ENCODE measurements around the gene CCT6A.
"Not testable (repeated sequence)": the region's sequence is repeated elsewhere in the genome, so short reads cannot be mapped to it uniquely, and the experiment has no call there.

CCT6A gene

DNA sequence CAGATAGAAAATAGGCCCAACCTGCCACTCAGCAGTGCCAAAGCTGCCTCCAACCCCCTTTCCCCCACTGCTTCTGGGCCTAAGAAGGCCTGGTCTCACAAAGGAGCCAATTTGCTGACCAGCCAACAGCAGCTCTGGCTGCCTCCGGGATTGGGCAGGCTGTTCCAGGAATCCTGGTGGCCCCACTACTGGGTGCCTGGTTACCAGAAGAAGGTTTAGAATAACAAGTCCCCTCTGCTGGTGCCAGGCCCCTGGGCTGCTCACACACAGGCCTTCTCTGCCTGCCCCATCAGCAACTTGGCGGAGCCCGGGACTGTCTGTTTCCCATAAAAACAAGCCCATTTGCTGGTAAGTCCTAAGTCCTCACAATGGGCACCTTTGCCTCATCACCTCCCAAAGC is 40.0 kb downstream of the CCT6A start:
- no peak overlapping the region for H3K9ac ChIP-seq (ENCODE audit: low read length)
- H3K27ac ChIP-seq (ENCODE audit: low read depth, low read length): peak overlapping the region; percentile 96
- H3K36me3 ChIP-seq (ENCODE audit: control insufficient read depth, insufficient read depth, low read length): peaks cover 3% of the 10 kb centered on the region
- peaks cover 13% of the 10 kb centered on the region for H3K4me1 ChIP-seq (ENCODE audit: control insufficient read depth, insufficient read depth, low read length)
- no peaks in the 10 kb centered on the region for H3K27me3 ChIP-seq (ENCODE audit: control insufficient read depth, insufficient read depth, low read length)
- H3K4me3 ChIP-seq (ENCODE audit: low read length): peak overlapping the region; percentile 27

DNA sequence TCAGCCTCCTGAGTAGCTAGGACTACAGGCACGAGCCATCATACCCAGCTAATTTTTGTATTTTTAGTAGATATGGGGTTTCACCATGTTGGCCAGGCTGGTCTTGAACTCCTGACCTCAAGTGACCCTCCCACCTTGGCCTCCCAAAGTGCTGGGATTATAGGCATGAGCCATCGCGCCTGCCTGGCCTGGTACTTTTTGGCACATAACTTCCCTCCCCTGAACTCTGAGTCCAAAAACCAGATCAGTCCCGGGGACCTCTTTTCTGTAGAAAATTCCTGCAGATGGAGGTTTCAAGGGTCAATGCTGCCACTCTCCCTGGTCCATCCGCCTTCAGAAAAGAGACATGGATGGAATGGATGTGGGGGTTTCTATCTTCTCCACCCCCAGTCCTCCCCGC is 40.8 kb downstream of the CCT6A start:
- Histone ChIP-seq H3K27ac (ENCODE audit: low read depth, low read length) (peak overlapping the region; percentile 96), H3K4me3 (ENCODE audit: low read length) (peak overlapping the region; percentile 44), H3K4me1 (ENCODE audit: control insufficient read depth, insufficient read depth, low read length) (peaks cover 13% of the 10 kb centered on the region)
- not testable (repeated sequence) for H3K27me3 ChIP-seq (ENCODE audit: control insufficient read depth, insufficient read depth, low read length); H3K9ac ChIP-seq (ENCODE audit: low read length); H3K36me3 ChIP-seq (ENCODE audit: control insufficient read depth, insufficient read depth, low read length)

- Histone ChIP-seq H3K36me3 (ENCODE audit: control insufficient read depth, insufficient read depth, low read length) (no peaks in the 10 kb centered on the region), H3K27ac (ENCODE audit: low read depth, low read length) (peak within 1 kb of the TSS; percentile 96), H3K4me3 (ENCODE audit: low read length) (peak within 1 kb of the TSS; percentile 44), H3K27me3 (ENCODE audit: control insufficient read depth, insufficient read depth, low read length) (no peaks in the 10 kb centered on the region), H3K4me1 (ENCODE audit: control insufficient read depth, insufficient read depth, low read length) (peaks cover 13% of the 10 kb centered on the region), H3K9ac (ENCODE audit: low read length) (no peak within 1 kb of the TSS)
Observed at GRCh38 chr7:56092789-56093531, 41.4 kb downstream of the CCT6A start, which contains the start of gene PHKG1. PHKG1 (minus strand) TSS chr7:56092952; CDS start chr7:56088941, 4,011 bp downstream.

DNA sequence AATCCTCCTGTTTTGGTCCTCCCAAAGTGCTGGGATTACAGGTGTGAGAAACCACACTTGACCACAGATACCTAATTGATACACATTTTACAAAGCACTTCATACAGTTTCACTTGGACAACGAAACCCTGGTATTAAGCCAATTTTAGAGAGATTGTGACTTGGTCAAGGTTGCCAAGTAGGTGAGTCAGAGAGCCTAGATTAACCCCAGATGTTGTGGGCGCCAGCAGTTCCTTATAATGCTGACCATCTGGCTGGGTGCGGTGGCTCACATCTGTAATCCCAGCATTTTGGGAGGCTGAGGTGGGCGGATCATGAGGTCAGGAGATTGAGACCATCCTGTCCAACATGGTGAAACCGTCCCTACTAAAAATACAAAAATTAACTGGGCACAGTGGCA is 46.1 kb downstream of the CCT6A start:
- no peak overlapping the region for H3K4me3 ChIP-seq (ENCODE audit: low read length)
- no peak overlapping the region for H3K27ac ChIP-seq (ENCODE audit: low read depth, low read length)
- peaks cover 4% of the 10 kb centered on the region for H3K4me1 ChIP-seq (ENCODE audit: control insufficient read depth, insufficient read depth, low read length)
- no peak overlapping the region for H3K9ac ChIP-seq (ENCODE audit: low read length)
- peaks cover 12% of the 10 kb centered on the region for H3K36me3 ChIP-seq (ENCODE audit: control insufficient read depth, insufficient read depth, low read length)
- no peaks in the 10 kb centered on the region for H3K27me3 ChIP-seq (ENCODE audit: control insufficient read depth, insufficient read depth, low read length)

GRCh38 chr7:56098187-56099008 is 46.8 kb downstream of the CCT6A start:
- peaks cover 14% of the 10 kb centered on the region for H3K36me3 ChIP-seq (ENCODE audit: control insufficient read depth, insufficient read depth, low read length)
- not testable (repeated sequence) for H3K27ac ChIP-seq (ENCODE audit: low read depth, low read length); H3K4me3 ChIP-seq (ENCODE audit: low read length); H3K9ac ChIP-seq (ENCODE audit: low read length); H3K4me1 ChIP-seq (ENCODE audit: control insufficient read depth, insufficient read depth, low read length); H3K27me3 ChIP-seq (ENCODE audit: control insufficient read depth, insufficient read depth, low read length)

DNA sequence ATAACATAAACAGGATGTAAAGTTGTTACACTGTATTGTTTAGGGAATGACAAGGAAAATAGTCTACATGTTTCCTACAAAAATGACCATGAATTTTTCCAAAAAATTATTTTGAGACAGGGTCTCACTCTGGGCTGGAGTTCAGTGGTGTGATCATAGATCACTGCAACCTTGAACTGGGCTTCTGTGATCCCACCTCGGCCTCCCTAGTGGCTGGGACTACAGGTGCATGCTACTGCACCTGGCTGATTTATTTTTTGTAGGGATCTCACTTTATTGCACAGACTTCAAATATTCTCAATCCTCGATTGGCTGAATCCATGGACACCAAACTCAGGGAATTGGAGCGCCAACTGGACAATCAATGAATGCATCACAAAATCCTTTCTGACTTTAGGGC is 48.1 kb downstream of the CCT6A start:
- Histone ChIP-seq H3K27me3 (ENCODE audit: control insufficient read depth, insufficient read depth, low read length) (no peaks in the 10 kb centered on the region), H3K36me3 (ENCODE audit: control insufficient read depth, insufficient read depth, low read length) (peaks cover 17% of the 10 kb centered on the region)

DNA sequence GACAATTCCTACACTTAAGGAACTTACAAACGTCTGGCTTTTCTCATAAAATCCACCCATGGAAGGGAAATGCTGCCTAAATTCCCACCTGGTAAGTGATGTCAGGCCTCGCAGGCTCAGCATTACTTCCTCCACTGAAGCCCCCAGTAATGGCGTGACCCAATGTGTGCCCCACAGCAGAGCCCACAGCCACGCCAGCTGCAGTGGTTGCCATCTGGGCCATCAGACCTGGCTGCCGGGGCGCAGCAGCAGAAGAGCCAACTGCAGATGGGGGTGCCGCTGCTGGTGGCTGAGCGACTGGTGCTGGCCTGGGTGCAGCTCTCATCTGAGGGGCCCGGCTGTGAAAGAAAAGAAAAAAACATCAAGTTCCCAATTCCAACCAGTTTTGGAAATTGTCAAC is 52.6 kb downstream of the CCT6A start:
- peaks cover 17% of the 10 kb centered on the region for H3K36me3 ChIP-seq (ENCODE audit: control insufficient read depth, insufficient read depth, low read length)
- not testable (repeated sequence) for H3K27me3 ChIP-seq (ENCODE audit: control insufficient read depth, insufficient read depth, low read length); H3K4me3 ChIP-seq (ENCODE audit: low read length); H3K9ac ChIP-seq (ENCODE audit: low read length); H3K4me1 ChIP-seq (ENCODE audit: control insufficient read depth, insufficient read depth, low read length); H3K27ac ChIP-seq (ENCODE audit: low read depth, low read length)

More for the DNA sequence above, 48.1 kb downstream of the CCT6A start:
- Histone ChIP-seq H3K27ac (ENCODE audit: low read depth, low read length) (no peak overlapping the region), H3K4me3 (ENCODE audit: low read length) (no peak overlapping the region), H3K9ac (ENCODE audit: low read length) (no peak overlapping the region), H3K4me1 (ENCODE audit: control insufficient read depth, insufficient read depth, low read length) (no peaks in the 10 kb centered on the region)

DNA sequence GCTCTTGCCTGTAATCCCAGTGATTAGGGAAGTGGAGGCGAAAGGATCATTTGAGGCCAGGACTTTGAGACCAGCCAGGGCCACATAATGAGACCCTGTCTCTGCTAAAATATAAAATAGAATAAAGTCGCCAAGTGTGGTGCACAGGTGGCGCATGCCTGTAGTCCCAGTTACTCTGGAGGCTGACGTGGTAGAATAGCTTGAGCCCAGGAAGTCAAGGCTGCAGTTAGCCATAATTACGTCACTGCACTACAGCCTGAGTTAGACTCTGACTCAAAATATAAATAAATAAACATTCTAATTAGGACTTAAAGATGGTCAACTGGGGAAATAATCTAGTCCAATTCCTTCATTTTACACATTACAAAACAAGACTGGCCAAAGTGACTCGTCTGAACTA is 53.9 kb downstream of the CCT6A start:
- Histone ChIP-seq H3K27ac (ENCODE audit: low read depth, low read length) (peak overlapping the region; percentile 96), H3K4me1 (ENCODE audit: control insufficient read depth, insufficient read depth, low read length) (no peaks in the 10 kb centered on the region), H3K9ac (ENCODE audit: low read length) (peak overlapping the region; percentile 96), H3K27me3 (ENCODE audit: control insufficient read depth, insufficient read depth, low read length) (no peaks in the 10 kb centered on the region), H3K4me3 (ENCODE audit: low read length) (peak overlapping the region; percentile 98), H3K36me3 (ENCODE audit: control insufficient read depth, insufficient read depth, low read length) (peaks cover 12% of the 10 kb centered on the region)

GRCh38 chr7:56106108-56107073 is 54.8 kb downstream of the CCT6A start, which contains the start of gene CHCHD2:
CHCHD2 (minus strand) TSS chr7:56106476; CDS start chr7:56106413, 63 bp downstream.
- Histone ChIP-seq H3K27ac (ENCODE audit: low read depth, low read length) (peak within 1 kb of the TSS; percentile 96), H3K4me1 (ENCODE audit: control insufficient read depth, insufficient read depth, low read length) (no peaks in the 10 kb centered on the region), H3K4me3 (ENCODE audit: low read length) (peak within 1 kb of the TSS; percentile 98), H3K27me3 (ENCODE audit: control insufficient read depth, insufficient read depth, low read length) (no peaks in the 10 kb centered on the region), H3K36me3 (ENCODE audit: control insufficient read depth, insufficient read depth, low read length) (peaks cover 6% of the 10 kb centered on the region), H3K9ac (ENCODE audit: low read length) (peak within 1 kb of the TSS; percentile 96)

DNA sequence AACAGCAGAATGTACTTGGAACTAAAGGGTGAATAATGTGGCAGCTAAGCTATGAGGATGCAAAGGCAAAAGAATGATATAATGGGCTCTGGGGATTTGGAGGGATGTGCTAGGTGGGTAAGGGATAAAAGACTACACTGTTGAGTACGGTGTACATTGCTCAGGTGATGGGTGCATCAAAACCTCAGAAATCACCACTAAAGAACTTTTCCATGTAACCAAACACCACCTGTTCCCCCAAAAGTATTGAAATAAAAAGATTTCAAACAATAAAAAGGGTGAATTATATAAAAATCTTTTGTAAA is 56.3 kb downstream of the CCT6A start:
- Histone ChIP-seq H3K36me3 (ENCODE audit: control insufficient read depth, insufficient read depth, low read length) (peaks cover 4% of the 10 kb centered on the region), H3K9ac (ENCODE audit: low read length) (no peak overlapping the region), H3K27ac (ENCODE audit: low read depth, low read length) (no peak overlapping the region), H3K27me3 (ENCODE audit: control insufficient read depth, insufficient read depth, low read length) (no peaks in the 10 kb centered on the region), H3K4me1 (ENCODE audit: control insufficient read depth, insufficient read depth, low read length) (no peaks in the 10 kb centered on the region), H3K4me3 (ENCODE audit: low read length) (no peak overlapping the region)

DNA sequence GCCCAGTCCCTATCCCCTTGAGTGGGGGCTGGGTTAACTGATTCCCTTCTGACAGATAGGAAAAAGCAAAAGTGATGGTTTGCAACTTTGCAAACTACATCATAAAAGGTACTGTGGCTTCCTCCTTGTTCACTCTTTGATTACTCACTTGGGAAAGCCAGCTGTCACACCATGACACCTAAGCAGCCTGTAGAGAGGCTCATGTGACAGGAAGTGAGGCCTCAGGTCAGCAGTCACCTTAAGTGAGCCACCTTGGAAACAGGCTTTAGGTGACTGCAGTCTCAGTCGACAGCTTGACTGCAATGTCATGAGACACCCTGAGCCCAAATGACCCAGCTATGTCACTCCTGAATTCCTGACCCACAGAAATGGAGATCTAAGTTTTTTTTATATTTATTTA is 59.0 kb downstream of the CCT6A start:
- Histone ChIP-seq H3K4me1 (ENCODE audit: control insufficient read depth, insufficient read depth, low read length) (no peaks in the 10 kb centered on the region), H3K36me3 (ENCODE audit: control insufficient read depth, insufficient read depth, low read length) (no peaks in the 10 kb centered on the region), H3K27ac (ENCODE audit: low read depth, low read length) (no peak overlapping the region), H3K27me3 (ENCODE audit: control insufficient read depth, insufficient read depth, low read length) (no peaks in the 10 kb centered on the region), H3K4me3 (ENCODE audit: low read length) (no peak overlapping the region), H3K9ac (ENCODE audit: low read length) (no peak overlapping the region)

DNA sequence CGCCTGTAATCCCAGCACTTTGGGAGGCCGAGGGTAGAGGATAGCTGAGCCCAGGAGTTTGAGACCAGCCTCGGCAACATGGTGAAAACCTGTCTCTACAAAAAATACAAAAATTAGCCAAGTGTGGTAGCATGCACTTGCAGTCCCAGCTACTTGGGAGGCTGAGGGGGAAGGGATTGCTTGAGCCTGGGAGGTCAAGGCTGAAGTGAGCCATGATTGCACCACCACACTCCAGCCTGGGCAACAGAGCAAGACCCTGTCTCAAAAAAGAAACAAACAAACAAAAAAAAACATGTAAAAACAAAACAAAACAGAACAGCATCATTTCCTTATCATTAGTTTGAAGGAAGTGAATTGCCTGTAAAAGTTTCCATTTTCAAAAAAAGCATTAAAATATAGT is 60.7 kb downstream of the CCT6A start:
- H3K27me3 ChIP-seq (ENCODE audit: control insufficient read depth, insufficient read depth, low read length); H3K4me1 ChIP-seq (ENCODE audit: control insufficient read depth, insufficient read depth, low read length); H3K36me3 ChIP-seq (ENCODE audit: control insufficient read depth, insufficient read depth, low read length); H3K9ac ChIP-seq (ENCODE audit: low read length); H3K27ac ChIP-seq (ENCODE audit: low read depth, low read length); H3K4me3 ChIP-seq (ENCODE audit: low read length): not testable (repeated sequence)
